Superior temporal gyrus (tissue), 1 donor: Measurements from ENCODE around the gene MTRF1.

Experiments
- DNase-seq: peaks from one replicate; pipeline ENCODE4 v3.0.0-alpha.2; 2016; ENCODE audit errors: extremely low spot score

MTRF1 gene

DNA sequence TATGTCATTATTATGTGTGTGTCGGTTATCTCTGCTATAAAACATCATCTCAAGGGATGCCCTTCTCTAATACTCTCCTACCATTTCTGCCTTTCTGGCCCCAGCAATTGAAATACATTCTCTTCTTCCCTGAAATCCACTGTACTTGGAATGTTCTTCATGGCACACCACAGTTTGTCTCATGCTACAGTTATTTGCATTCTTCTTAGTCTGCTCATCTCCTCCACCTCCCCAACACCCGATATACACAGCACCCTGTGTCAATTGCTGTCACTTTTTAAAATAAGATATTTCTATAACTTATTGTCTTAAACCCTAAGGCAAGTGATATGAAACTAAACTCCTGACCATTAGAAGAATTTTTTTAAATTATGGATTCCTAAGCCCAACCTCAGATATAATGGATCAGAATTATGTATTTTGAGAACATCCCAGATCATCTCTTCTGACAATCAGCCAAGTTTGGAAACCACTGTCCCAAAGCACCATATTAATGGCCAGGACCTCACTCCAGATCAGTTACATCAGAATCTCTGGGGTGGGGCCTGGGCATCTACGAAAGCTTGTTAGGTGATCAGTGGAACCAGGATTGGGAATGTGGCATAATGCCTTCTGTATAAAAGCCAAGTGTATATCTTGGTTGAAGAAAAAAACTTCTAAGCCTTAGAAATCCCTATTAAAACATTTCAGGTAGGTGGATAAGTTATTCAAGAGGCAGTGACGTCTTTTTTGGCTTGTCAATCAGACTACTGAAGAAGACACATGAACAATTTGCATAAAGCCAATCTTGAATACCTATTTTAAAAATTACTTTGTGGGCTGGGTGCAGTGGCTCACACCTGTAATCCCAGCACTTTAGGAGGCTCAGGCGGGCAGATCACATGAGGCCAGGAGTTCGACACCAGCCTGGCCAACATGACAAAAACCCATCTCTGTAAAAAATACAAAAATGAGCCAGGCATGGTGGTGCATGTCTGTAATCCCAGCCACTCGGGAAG, 39.0 kb downstream of the MTRF1 start:
- DNase-seq, result no peak

DNA sequence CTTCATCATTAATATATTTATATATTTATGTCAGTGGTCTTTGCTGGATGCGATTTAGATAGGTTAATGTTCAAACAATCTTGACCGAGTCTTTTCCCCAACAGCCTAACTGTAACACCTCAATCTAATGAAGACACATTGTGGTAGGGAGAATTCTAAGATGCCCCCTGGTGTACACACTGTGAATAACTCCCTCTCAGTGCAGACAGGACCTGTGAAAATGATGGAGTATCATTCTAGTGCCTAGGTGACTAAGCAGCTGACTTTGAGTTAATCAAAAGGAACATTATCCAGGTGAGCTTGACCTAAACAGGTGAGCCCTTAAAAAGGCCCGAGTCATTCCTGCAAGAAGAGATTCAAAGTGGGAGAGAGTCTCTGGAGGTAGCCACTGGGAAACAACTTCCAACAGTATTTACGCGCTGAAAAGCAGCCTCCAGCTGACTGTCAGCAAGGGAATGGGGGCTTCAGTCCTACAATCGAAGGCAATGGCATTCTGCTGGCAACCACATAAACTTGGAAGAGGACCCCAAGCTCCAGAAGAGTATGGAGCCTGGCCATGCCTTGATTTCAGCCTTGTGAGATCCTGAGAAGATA, 41.0 kb downstream of the MTRF1 start:
- peak; percentile 81 for DNase-seq

- no peak for DNase-seq
Measured at GRCh38 chr13:41220401-41220800, 43.0 kb downstream of the MTRF1 start.

DNA sequence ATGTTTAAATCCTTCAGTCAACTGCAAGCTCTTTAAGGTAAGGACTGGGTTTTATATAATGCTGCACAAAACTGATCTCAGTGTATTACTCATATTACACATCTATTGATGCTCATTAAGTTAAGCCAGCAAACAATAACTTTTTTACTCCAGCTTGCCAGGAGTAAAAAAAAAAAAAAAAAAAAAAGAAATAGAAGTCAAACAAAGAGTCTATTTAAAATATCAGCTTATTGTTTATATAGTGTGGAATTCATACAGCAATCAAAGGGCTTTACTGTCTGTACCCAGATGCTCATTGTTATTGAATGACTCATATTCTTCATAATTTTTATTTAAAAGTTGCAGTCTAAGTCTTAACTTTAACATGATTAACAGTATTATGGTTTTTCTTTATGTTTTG, 47.2 kb downstream of the MTRF1 start:
- no peak for DNase-seq

DNA sequence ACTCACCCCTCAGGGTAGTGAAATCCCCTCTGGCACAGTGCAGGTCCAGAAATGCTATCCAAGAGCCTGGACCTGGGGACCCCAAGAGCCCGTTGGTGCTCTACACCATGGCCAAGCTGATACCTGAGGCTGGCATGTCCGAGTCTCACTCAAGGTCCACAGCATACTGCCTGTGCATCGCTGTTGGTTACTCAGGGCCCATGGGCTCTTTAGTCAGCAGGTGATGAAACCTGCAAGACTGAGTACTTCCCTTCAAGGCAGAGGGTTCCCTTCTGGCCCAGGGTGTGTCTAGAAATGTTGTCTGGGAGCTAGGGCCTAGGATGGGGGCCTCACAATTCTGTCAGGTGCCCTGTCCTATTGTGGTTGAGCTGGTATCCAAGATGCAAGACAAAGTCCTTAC, 49.5 kb downstream of the MTRF1 start:
- DNase-seq, result no peak

GRCh38 chr13:41213316-41213715, 50.1 kb downstream of the MTRF1 start:
- no peak for DNase-seq

DNA sequence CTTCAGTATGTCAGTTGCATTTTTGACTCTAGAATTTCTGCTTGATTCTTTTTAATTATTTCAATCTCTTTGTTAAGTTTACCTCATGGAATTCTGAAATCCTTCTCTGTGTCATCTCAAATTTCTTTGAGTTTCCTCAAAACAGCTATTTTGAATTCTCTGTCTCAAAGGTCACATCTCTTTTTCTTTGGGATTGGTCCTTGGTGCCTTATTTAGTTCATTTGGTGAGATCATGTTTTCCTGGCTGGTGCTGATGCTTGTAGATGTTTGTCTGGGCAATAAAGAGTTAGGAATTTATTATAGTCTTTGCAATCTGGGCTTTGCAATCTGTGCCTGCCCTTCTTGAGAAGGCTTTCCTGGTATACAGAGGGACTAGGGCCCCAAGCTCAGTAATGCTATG, 50.5 kb downstream of the MTRF1 start:
- no peak for DNase-seq

DNA sequence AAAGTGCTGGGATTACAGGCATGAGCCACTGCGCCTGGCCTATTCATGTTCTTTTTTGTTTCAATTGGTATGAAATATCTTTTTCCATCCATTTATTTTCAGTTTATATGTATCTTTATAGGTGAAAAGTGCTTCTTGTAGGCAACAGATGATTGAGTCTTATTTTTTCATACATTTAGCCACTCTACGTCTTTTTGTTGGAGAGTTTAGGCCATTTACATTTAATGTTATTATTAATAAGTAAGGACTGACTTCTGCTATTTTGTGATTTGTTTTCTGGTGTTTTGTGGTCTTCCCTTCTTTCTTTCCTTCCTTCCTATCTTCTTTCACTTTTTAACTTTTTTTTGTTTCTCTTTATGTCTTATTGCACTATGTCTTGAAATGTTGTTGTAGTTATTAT, 52.3 kb downstream of the MTRF1 start:
- DNase-seq, result no peak

DNA sequence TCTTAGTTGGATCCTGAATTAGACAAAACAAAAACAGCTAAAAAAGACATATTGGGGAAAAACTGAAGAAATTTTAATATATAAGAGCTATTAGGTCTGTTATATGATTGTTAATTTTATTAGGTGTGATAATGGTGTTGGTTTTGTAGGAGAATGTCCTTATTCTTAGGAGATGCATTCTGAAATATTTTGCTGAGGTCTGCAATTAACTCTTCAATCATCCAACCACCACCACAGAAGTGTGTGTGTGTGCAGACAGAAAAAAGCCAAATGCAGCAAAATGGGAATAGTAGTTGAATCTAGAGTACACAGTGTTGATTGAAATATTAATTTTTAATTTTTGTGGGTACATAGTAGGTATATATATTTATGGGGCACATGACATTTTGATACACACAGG, 56.9 kb downstream of the MTRF1 start:
- no peak for DNase-seq

DNA sequence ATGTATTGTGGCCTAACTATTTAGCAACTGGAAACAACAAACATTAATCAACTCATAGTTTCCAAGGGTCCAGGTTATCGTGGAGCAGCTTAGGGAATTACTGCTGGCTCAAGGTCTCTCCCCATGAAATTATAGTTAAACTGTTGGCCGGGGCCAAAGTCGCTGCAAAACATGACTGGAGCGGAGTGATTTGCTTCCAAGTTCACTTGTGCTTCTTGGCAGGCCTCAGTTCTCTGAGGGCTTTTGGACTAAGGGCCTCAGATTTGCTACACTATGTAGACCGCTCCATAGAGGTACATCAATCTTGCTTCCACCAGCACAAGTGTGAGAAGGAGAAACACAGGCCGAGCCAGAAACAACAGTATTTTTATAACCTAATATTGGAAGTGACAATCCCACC, 59.6 kb downstream of the MTRF1 start:
- no peak for DNase-seq

- DNase-seq, result no peak
Measured at GRCh38 chr13:41200126-41200525, 63.2 kb downstream of the MTRF1 start.

- DNase-seq, result no peak
Measured at GRCh38 chr13:41199526-41199925, 63.9 kb downstream of the MTRF1 start.

- DNase-seq, result no peak
Measured at GRCh38 chr13:41199079-41199478, 64.3 kb downstream of the MTRF1 start.

DNA sequence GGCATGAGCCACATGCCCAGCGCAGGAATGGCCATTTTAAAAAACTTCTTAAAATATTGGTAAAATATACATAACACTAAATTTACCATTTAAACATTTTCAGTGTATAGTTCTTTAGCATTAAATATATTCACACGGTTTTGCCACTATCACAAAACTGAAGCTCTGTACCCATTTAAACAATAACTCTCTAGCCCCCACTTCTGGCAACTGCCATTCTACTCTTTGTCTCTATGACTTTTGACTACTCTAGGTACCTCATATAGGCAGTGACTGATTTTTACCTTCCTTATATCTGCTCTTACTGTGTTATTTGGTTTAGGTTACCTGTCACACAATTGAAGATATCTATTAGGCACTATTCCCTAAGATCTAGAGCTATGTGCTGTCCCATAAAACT, 66.8 kb downstream of the MTRF1 start:
- no peak for DNase-seq

GRCh38 chr13:41196011-41196410, 67.4 kb downstream of the MTRF1 start:
- no peak for DNase-seq

DNA sequence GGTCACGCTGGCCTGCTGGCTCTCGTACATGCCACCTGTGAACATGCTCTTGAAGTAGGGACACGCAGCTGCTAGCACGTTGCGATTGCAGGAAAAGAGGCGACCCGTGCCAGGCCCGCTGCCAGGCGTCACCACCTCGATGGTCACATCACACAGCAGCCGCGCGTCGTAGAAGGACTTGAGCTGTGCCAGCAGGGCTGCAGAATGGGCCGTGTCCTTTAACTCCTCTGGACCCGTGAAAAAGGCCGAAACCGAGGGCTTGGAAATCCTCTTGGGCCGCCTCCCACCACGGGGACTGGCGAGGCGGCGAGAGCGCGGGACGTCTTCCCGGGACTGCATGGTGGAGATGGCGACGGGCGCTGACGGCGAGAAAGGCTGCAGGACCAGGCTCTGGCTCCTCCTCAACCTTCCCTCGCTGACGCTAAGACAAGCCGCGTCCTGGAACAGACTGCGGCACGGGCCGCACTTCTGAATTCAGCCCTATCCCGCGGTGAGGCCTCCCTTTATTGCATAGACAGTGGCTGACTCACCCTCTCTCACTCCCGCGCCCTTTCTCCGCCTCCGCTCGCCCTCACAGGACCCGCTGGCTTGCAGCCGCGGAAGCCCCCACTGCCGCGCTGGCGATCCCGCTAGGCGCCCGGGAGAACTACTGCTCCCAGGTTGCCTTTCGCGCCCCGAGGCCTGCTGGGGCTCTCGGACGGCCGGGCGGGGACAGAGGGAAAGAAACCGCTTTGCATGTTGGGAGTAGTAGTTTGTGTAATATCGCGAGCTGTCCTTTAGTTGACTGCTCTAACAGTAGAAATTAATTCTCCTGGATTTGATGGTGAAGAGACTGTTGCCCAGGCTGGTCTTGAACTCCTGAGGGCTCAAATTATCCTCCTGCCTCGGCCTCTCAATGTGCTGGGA, 69.2 kb downstream of the MTRF1 start, which contains the start of gene KBTBD7:
KBTBD7 (minus strand) TSS at position 651 of the 906 bp plus-strand sequence; CDS start at position 339, 312 bp downstream.
- DNase-seq, result peak; percentile 96

- no peak for DNase-seq
Measured at GRCh38 chr13:41193469-41193868, 69.9 kb downstream of the MTRF1 start.

DNA sequence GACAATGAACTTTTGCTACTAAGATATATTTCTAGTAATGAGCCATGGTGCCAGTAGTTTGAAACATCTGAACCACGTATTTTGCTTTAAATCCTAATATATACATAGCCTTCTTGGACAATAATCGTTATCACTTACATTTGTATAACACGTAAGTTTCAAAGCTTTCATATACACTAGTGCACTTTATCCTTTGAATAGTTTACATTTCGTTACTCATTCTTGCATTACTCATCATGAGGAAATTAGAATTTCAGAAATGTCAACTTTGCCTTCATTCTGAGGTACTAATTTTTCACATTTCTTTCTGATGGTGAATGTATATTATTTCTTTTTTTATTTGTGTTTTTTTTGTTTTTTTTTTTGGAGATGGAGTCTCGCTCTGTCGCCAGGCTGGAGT, 74.8 kb downstream of the MTRF1 start:
- no peak for DNase-seq

- no peak for DNase-seq
Measured at GRCh38 chr13:41186481-41186880, 76.9 kb downstream of the MTRF1 start.

DNA sequence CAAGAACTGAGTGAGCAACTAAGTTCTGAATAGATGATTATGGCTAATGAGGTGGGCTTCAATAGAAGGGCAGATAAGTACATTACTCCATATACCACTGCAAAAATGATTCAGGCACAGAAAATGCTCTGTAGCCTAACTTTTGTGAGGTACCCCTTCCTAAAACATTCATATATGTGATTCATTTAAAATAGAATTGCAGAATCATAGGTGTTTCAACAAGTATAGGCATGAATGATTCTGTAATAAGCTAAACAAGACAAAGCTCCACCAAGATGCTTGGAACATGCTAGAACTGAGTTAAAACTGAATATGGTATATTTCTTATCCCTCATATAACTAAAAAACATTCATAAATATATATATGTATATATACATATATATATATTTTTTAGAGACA, 81.1 kb downstream of the MTRF1 start:
- no peak for DNase-seq

DNA sequence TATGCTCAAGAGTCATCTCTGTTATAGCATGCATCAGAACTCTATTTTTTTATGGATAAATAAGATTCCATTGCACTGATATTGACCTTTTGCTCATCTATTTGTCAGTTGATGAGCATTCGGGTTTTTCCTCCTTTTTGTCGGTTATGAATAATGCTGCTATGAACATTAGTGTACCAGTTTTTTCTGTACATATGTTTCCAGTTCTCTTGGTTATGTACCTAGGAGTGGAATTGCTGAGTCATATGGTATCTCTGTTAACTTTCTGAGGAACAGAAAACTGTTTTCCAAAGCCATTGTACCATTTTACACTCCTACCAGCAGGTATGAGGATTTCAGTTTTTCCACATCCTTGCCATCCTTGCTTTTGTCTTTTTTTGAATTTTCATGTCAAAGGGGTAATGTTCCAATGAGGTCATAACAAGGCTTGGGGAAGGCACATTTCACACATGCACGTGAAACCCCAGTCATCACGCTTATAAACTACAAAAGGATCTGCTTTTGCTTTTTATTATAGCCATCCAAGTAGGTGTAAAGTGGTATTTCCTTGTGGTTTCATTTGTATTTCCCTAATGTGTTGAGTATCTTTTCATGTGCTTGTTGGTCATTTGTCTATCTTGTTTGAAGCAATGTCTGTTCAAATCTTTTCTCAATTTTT, 83.7 kb downstream of the MTRF1 start:
- no peak for DNase-seq

- no peak for DNase-seq
Measured at GRCh38 chr13:41178040-41178439, 85.3 kb downstream of the MTRF1 start.
